Natural killer cell treated with Interleukin-12 subunit alpha and Interleukin-12 subunit beta and Interleukin-15 and Interleukin-18, amount 100 ng/mL, for 72 hours (primary cell): ENCODE data around the gene PROC. TPM values are rescaled to one million over a fixed set of nuclear protein-coding genes. Genes with fewer than 3 reads are reported as not detected.

Experiments used
- ATAC-seq, 2 donors: fragments of 150-1000 bp; cut with Tn5 transposase in 1 of 2; sonication (Bioruptor Pico), chemical (Tn5 transposase) in 1 of 2; 2 replicates each; pipeline ENCODE4 v1.10.0; 2021
- DNase-seq: peaks from one replicate; pipeline ENCODE4 v3.0.0; 2022; ENCODE audit warnings: low spot score
- H3K27ac Mint-ChIP-seq, 2 donors: 1 replicate in 1 of 2; 2 replicates in 1 of 2; pipeline ENCODE4 v1.8.0; 2022; ENCODE audit warnings: mixed read lengths in 2 of 2, mild to moderate bottlenecking in 1 of 2, moderate library complexity in 1 of 2
- H3K27me3 Mint-ChIP-seq, 2 donors: 1 replicate in 1 of 2; 2 replicates in 1 of 2; pipeline ENCODE4 v1.8.0; 2022; ENCODE audit warnings: mixed read lengths in 2 of 2
- H3K36me3 Mint-ChIP-seq: one replicate; pipeline ENCODE4 v1.8.0; 2022; ENCODE audit warnings: mixed read lengths
- H3K4me1 Mint-ChIP-seq, 2 donors: 1 replicate in 1 of 2; 2 replicates in 1 of 2; pipeline ENCODE4 v1.8.0; 2022; ENCODE audit warnings: low read depth in 2 of 2, mixed read lengths in 2 of 2, mild to moderate bottlenecking in 1 of 2
- H3K4me3 Mint-ChIP-seq: one replicate; pipeline ENCODE4 v1.8.0; 2022; ENCODE audit warnings: mixed read lengths
- H3K9me3 Mint-ChIP-seq: 2 replicates; pipeline ENCODE4 v1.8.0; 2022; ENCODE audit warnings: mixed read lengths
- total RNA-seq, 2 donors: library from RNA; stranded (reverse); gene quantifications; one replicate each; pipeline ENCODE4 v1.2.3, GENCODE V29; 2022

The PROC gene
- total RNA-seq, 2 donors from 2014 or later, result not detected

DNA sequence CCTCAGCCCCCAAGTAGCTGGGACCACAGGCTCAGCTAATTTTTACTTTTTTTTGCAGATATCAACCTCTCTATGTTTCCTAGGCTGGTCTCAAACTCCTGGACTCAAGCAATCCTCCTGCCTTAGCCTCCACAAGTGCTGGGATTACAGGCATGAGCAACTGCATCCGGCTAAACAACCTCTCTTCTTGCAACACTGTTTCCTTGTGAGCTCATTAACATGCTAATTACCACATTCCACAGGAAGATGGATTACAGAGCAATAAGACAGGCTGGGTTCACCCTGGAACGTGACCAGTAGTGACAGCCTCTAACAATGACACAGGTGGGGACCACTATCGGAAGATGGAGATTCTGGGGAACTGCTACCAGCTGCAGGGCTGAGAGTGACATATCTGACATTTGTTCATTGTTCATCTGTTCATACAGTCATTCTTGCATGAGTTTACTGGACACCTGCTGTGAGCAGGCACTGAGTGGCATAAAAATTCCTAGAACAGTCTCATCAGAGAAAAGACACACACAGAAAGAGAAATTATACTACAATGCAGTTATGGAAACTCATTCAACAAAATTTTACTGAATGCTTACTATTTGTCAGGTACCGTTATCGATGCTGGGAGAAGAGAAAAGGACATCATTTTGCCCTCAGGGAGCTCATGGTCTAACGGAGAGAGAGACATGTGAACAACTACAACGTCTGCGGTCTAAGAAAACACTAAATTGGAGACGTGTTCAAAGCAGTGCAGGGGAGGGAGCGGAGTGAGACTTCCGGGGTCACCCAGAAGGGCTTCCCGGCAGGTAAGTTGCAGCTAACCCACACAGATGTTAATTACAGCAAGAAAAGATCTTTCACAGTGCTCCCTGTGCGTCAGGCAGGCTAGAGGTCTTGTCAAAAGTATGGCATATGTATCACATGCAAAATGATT, 37.6 kb downstream of the PROC start:
- DNase-seq, result no peak
- no peaks in the 10 kb centered on the region for H3K36me3 Mint-ChIP-seq
- no peak overlapping the region for H3K27ac Mint-ChIP-seq
- H3K4me3 Mint-ChIP-seq, result no peak overlapping the region
- H3K9me3 Mint-ChIP-seq, result no peaks in the 10 kb centered on the region
- H3K27me3 Mint-ChIP-seq, result no peaks in the 10 kb centered on the region
- no peak for ATAC-seq
- H3K4me1 Mint-ChIP-seq, result peaks cover 0 to 10% of the 10 kb centered on the region in 2 donors

DNA sequence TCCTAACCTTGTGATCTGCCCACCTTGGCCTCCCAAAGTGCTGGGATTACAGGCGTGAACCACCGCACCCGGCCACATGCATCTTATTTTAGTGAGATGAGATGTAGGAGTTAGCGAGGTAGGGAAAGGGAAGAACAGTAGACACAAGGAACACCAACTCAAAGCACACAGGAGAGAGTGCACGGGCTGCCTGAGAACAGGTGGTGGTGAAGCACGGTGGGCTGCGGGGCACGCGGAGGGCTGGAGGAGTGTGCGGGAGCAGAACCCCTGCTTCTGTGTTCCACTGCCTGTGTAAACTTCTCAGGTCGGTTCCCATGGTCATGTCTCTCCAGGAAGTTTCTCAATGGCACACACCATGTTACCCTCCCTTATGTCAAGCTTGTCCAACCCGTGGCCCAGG, 38.7 kb downstream of the PROC start:
- H3K27me3 Mint-ChIP-seq, result no peaks in the 10 kb centered on the region
- H3K4me3 Mint-ChIP-seq, result no peak overlapping the region
- DNase-seq (no peak), ATAC-seq (no peak)
- no peaks in the 10 kb centered on the region for H3K36me3 Mint-ChIP-seq
- peaks cover 0 to 10% of the 10 kb centered on the region in 2 donors for H3K4me1 Mint-ChIP-seq
- no peak overlapping the region for H3K27ac Mint-ChIP-seq
- H3K9me3 Mint-ChIP-seq, result no peaks in the 10 kb centered on the region

DNA sequence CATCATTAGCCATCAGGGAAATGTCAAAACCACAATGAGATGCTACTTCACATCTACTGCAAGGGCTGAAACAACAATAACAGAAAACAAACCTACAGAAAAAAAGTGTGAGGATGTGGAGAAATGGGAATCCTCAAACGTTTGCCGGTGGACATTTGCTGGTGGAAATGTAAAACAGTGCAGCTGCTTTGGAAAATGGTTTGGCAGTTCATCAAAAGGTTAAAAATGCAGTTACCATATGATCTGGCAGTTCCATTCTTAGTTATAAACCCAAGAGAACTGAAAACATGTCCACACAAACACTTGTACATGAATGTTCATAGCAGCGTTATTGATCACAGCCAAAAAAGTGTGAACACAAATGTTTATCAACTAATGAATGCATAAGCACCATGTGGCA, 44.2 kb downstream of the PROC start:
- DNase-seq, result no peak

DNA sequence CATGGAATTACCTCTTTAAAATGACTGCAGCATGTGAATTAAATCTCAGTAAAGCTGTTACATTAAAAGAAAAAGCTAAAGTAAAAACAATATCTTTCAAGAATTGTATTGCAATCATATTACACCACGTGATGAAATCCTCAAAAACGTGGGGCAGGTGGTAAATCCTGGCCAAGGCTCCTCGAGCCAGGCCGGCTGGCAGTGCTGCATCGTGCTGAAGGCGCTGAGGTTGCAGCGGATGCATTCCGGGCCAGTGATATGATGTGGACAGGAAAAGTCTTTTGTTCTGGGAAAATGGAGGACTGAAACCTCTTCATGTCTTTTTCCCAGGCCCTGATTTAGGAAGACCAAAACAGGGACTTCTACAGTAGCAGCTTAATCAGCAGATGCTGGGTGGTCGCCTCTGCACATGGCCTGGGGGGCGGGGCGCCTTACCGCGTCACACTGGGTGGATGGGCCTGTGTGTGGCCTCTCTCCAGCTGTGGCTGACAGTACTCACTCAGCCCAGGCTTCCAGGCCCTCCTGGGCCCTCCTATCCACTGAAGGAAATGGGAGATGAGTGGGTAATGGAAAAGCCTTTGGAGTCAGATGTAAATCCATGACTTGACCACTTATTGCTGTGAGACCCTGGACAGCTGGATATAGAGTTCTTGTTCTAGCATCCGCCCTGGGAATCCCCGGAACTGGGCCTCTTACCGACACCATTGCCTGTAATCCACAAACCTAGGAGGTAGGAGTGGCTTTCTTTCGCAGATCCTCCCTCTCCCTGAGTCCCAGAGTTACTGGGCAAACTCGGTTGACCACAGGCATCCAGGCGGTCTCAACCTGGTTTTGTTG, 45.1 kb downstream of the PROC start:
- H3K9me3 Mint-ChIP-seq, result no peaks in the 10 kb centered on the region
- ATAC-seq (no peak), DNase-seq (no peak)
- no peaks in the 10 kb centered on the region for H3K36me3 Mint-ChIP-seq
- peaks cover 0 to 2% of the 10 kb centered on the region in 2 donors for H3K4me1 Mint-ChIP-seq
- no peaks in the 10 kb centered on the region for H3K27me3 Mint-ChIP-seq
- H3K27ac Mint-ChIP-seq, result no peak overlapping the region
- no peak overlapping the region for H3K4me3 Mint-ChIP-seq

More for the DNA sequence above, 44.2 kb downstream of the PROC start:
- Mint-ChIP-seq H3K4me1 (peaks cover 2 to 8% of the 10 kb centered on the region in 2 donors), H3K27ac (no peak overlapping the region), H3K9me3 (no peaks in the 10 kb centered on the region), H3K36me3 (no peaks in the 10 kb centered on the region), H3K27me3 (no peaks in the 10 kb centered on the region), H3K4me3 (no peak overlapping the region)
- no peak for ATAC-seq

DNA sequence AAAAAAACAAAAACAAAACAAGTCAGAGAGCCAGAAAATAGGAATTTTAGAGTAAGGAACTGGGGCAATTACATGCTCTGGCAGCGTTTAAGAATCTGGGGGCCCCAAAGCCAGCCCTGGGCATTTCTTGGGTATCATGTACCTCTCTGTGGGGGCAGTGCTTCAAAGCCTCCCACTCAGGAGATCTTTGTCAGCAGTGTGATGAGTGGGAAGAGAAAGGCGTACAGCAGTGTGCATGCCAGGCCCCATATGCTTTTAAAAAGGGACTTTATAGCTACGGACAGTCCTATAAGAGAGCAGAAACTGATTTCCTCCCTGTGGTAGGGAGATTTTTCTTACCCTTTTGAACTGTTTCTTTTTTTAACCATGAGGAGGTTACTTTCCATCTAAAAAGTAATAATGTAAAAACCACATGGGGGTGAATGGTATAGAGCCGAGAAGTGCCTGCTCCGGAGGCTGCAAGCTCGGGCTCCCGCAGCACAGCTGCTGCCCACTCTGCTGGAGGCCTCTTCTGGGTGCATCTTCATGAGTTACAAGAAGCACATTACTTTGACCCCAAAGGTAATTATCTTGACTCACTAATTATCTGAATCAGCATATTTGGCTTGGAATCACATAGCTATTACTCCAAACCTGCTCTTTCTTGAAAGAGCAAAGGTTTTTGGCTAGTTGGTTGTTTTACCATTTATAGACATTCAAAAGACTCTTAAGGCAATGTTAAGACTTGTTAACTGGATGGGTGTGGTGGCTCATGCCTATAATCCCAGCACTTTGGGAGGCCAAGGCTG, 46.4 kb downstream of the PROC start:
- DNase-seq, result no peak
- Mint-ChIP-seq H3K27me3 (no peaks in the 10 kb centered on the region), H3K4me3 (no peak overlapping the region)

DNA sequence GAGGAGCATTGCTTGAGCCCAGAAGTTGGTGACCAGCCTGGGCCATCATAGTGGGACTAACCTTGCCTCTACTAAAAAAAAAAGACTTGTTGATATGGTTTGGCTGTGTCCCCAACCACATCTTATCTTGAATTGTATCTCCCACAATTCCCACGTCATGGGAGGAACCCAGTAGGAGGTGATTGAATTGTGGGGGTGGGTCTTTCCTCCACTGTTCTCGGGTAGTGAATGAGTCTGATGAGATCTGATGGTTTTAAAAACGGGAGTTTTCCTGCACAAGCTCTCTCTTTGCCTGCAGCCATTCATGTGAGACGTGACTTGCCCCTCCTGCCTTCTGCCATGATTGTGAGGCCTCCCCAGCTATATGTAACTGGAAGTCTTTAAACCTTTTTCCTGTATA, 47.0 kb downstream of the PROC start:
- no peaks in the 10 kb centered on the region for H3K9me3 Mint-ChIP-seq
- no peaks in the 10 kb centered on the region for H3K36me3 Mint-ChIP-seq
- H3K27me3 Mint-ChIP-seq, result no peaks in the 10 kb centered on the region
- H3K4me1 Mint-ChIP-seq, result peaks cover 0 to 6% of the 10 kb centered on the region in 2 donors
- no peak overlapping the region for H3K4me3 Mint-ChIP-seq
- DNase-seq (no peak), ATAC-seq (no peak)
- H3K27ac Mint-ChIP-seq, result no peak overlapping the region

More for the DNA sequence above, 46.4 kb downstream of the PROC start:
- Mint-ChIP-seq H3K9me3 (no peaks in the 10 kb centered on the region), H3K36me3 (no peaks in the 10 kb centered on the region), H3K27ac (no peak overlapping the region), H3K4me1 (peaks cover 0 to 6% of the 10 kb centered on the region in 2 donors)
- ATAC-seq, result no peak

DNA sequence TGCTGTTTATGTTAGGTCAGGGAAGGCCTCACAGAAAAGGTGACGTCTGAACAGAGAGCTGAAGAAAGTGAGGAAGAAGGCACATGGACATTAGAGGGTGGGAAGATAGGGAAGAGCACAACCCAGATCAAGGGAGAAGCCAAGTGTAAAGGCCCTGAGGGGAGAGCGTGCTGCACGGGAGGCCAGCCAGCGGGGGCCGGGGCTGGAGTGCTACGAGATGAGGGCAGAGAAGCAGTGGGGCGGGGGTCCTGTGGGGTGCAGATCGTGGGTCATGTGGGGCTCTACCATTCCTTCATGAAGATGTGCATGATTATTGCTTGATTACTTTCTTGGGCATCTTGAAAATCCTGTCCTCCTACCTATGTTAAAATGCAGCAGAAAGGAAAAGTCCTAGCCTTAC, 50.8 kb downstream of the PROC start:
- no peak overlapping the region for H3K27ac Mint-ChIP-seq
- no peak for ATAC-seq
- H3K36me3 Mint-ChIP-seq, result no peaks in the 10 kb centered on the region
- no peaks in the 10 kb centered on the region for H3K9me3 Mint-ChIP-seq
- peaks cover 0 to 6% of the 10 kb centered on the region in 2 donors for H3K4me1 Mint-ChIP-seq
- DNase-seq, result no peak
- no peaks in the 10 kb centered on the region for H3K27me3 Mint-ChIP-seq
- no peak overlapping the region for H3K4me3 Mint-ChIP-seq

DNA sequence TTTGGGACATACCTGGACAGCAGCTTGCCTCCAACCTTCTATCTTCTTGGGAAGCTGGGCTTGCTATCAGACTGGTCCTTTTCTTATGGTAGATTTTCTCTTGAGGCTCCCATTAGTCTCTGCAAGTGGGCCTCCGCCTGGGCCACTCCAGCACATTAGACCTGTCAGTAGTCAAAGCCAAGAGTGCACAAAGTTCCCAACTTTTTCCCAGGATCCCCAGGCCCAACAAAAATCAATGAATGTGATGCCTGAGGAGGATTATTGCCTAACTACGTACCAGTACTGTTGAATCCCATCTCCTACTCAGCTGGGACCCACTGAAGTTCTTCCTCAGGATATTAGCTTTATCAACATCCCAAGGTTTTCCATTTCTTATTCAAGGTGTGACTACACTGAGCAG, 51.7 kb downstream of the PROC start:
- Mint-ChIP-seq H3K27ac (no peak overlapping the region), H3K36me3 (peaks cover 2% of the 10 kb centered on the region), H3K27me3 (no peaks in the 10 kb centered on the region)

DNA sequence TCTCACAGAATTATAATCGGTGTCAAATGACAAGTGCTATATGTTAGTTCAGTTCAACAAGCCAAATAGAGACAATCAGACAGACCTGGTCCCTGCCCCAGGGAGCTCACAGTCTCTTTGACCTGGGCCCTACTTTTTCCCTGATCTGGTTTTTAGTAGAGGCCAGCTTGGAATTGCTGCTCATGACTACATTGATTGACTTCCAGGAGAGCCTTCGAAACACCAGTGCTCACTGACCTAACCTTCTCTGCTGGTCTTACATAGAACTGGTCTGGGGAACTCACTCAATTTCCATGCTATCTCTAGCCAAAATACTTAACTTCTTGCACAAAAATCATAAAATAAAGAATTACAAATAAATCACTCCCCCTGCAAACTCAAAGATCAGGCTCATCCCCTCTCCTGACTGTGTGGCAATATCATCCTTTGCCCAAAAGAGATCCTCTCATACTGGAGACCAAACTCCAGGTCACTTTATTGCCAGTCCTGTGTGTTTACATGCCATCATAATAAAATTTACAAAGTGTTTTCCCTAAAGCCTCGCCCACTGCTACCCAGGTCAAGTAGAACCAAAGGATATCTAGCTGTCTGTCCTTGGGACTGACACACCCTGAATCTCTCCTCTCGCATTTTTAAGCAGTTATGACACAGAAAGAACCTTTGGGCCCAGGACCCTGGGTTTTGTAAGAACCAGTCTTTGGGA, 53.2 kb downstream of the PROC start:
- Mint-ChIP-seq H3K9me3 (peaks cover 5% of the 10 kb centered on the region), H3K27ac (no peak overlapping the region), H3K4me3 (no peak overlapping the region), H3K27me3 (no peaks in the 10 kb centered on the region), H3K4me1 (peaks cover 0 to 3% of the 10 kb centered on the region in 2 donors), H3K36me3 (peaks cover 13% of the 10 kb centered on the region)
- ATAC-seq (no peak), DNase-seq (no peak)

More for the DNA sequence above, 51.7 kb downstream of the PROC start:
- no peaks in the 10 kb centered on the region for H3K9me3 Mint-ChIP-seq
- ATAC-seq (no peak), DNase-seq (no peak)
- no peak overlapping the region for H3K4me3 Mint-ChIP-seq
- peaks cover 0 to 6% of the 10 kb centered on the region in 2 donors for H3K4me1 Mint-ChIP-seq

DNA sequence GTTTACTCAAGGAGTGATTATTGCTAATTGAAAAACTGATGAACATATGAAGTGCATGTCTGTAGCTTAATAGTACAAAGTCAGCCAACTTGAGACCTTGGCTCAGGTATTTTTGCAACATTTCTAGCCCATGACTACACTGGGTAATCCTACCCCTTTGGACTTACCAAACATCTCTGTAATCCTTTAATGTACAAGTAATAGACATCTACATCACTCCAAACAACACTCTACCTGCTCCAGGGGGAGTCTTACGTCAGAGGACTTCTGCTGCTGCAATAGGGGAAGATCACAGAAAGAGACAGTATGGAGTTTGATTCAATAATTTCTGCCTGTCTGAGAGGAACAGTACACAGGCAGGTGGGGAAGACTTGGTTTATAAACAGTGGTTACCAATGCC, 54.0 kb downstream of the PROC start:
- H3K27me3 Mint-ChIP-seq, result no peaks in the 10 kb centered on the region
- H3K27ac Mint-ChIP-seq, result no peak overlapping the region
- peaks cover 5% of the 10 kb centered on the region for H3K9me3 Mint-ChIP-seq

DNA sequence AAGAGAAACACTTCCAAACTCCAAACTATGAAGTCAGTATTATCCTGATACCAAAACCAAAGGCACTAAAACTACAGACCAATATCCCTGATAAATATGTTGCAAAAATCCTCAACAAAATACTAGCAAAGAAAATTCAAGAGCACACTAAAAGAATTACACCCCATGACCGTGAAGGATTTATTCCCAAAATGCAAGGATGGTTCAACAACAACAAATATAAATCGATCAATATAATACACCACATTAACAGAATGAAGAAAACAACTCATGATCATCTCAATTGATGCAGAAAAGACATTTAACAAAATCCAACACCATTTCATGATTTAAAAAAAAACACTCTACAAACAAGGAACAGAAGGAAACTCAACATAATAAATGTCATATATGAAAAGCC, 57.6 kb downstream of the PROC start:
- no peak overlapping the region for H3K27ac Mint-ChIP-seq
- DNase-seq (no peak), ATAC-seq (no peak)
- H3K27me3 Mint-ChIP-seq, result no peaks in the 10 kb centered on the region
- H3K4me1 Mint-ChIP-seq, result peaks cover 0 to 2% of the 10 kb centered on the region in 2 donors
- no peak overlapping the region for H3K4me3 Mint-ChIP-seq
- peaks cover 13% of the 10 kb centered on the region for H3K36me3 Mint-ChIP-seq
- H3K9me3 Mint-ChIP-seq, result peaks cover 5% of the 10 kb centered on the region

More for the DNA sequence above, 54.0 kb downstream of the PROC start:
- peaks cover 13% of the 10 kb centered on the region for H3K36me3 Mint-ChIP-seq
- H3K4me3 Mint-ChIP-seq, result no peak overlapping the region
- DNase-seq (no peak), ATAC-seq (no peak)
- H3K4me1 Mint-ChIP-seq, result peaks cover 0 to 3% of the 10 kb centered on the region in 2 donors
